ENCODE measurements around the gene MRPS7. TPM values are rescaled to one million over a fixed set of nuclear protein-coding genes. Genes with fewer than 3 reads are reported as not detected.

The MRPS7 gene
- total RNA-seq, 4 donors from 2014 or later, result 68.5 to 118 (median 82.6) TPM

- Histone ChIP-seq H3K4me1 (peaks cover 9 to 33% of the 10 kb centered on the region in 2 donors), H3K4me3 (no peak overlapping the region), H3K27ac (peak overlapping the region; percentile 66 to 87 (median 76)), H3K27me3 (no peaks in the 10 kb centered on the region), H3K36me3 (peaks cover 0 to 82% of the 10 kb centered on the region in 2 donors), H3K9me3 (no peaks in the 10 kb centered on the region)
- TF ChIP-seq POLR2A (IDR thresholded peaks at IDR 0.05) (no peak), CTCF (IDR thresholded peaks at IDR 0.05 in 4 of 5, conservative IDR thresholded peaks at IDR 0.05 in 1 of 5) (peak; percentile 59 to 77 (median 68))
- in situ Hi-C loops (cut with MboI; ENCODE audit: low sequenced_read_pairs in 4 of 4) (no loop called here), intact Hi-C loops (cut with DNase I; ENCODE audit: low total_unique reads) (no loop called here)
- DNase-seq, result peak in 1 of 2 donors; percentile 62
- peak in 1 of 2 donors; percentile 39 for ATAC-seq
Measured at GRCh38 chr17:75238684-75239191, 22.9 kb upstream of the MRPS7 start.

GRCh38 chr17:75239214-75239613 is 22.5 kb upstream of the MRPS7 start:
- Histone ChIP-seq H3K27ac (peak overlapping the region; percentile 34 to 87 (median 76)), H3K27me3 (no peaks in the 10 kb centered on the region), H3K9me3 (no peaks in the 10 kb centered on the region), H3K36me3 (peaks cover 0 to 82% of the 10 kb centered on the region in 2 donors), H3K4me1 (peaks cover 9 to 33% of the 10 kb centered on the region in 2 donors), H3K4me3 (no peak overlapping the region)
- DNase-seq (no peak), ATAC-seq (no peak)
- in situ Hi-C loops (cut with MboI; ENCODE audit: low sequenced_read_pairs in 4 of 4) (no loop called here), intact Hi-C loops (cut with DNase I; ENCODE audit: low total_unique reads) (no loop called here)
- no peak for TF ChIP-seq POLR2A (IDR thresholded peaks at IDR 0.05)
- TF ChIP-seq CTCF (IDR thresholded peaks at IDR 0.05 in 4 of 5, conservative IDR thresholded peaks at IDR 0.05 in 1 of 5), result no peak

- ATAC-seq (no peak), DNase-seq (no peak)
- H3K36me3 ChIP-seq, result peaks cover 0 to 82% of the 10 kb centered on the region in 2 donors
- H3K9me3 ChIP-seq, result no peaks in the 10 kb centered on the region
- H3K4me3 ChIP-seq, result no peak overlapping the region
- intact Hi-C loops (cut with DNase I; ENCODE audit: low total_unique reads) (no loop called here), in situ Hi-C loops (cut with MboI; ENCODE audit: low sequenced_read_pairs in 4 of 4) (no loop called here)
- H3K27me3 ChIP-seq, result no peaks in the 10 kb centered on the region
- no peak for TF ChIP-seq CTCF (IDR thresholded peaks at IDR 0.05 in 4 of 5, conservative IDR thresholded peaks at IDR 0.05 in 1 of 5)
- no peak for TF ChIP-seq POLR2A (IDR thresholded peaks at IDR 0.05)
- peaks cover 9 to 33% of the 10 kb centered on the region in 2 donors for H3K4me1 ChIP-seq
- H3K27ac ChIP-seq, result peak overlapping the region in 1 of 4 donors; percentile 87
Measured at GRCh38 chr17:75239778-75240393, 21.8 kb upstream of the MRPS7 start.

GRCh38 chr17:75240394-75241142 is 21.1 kb upstream of the MRPS7 start:
- Histone ChIP-seq H3K36me3 (peaks cover 0 to 82% of the 10 kb centered on the region in 2 donors), H3K9me3 (no peaks in the 10 kb centered on the region), H3K4me1 (peaks cover 9 to 33% of the 10 kb centered on the region in 2 donors), H3K27ac (peak overlapping the region in 3 of 4 donors; percentile 75 to 87 (median 80)), H3K4me3 (no peak overlapping the region), H3K27me3 (no peaks in the 10 kb centered on the region)
- in situ Hi-C loops (cut with MboI; ENCODE audit: low sequenced_read_pairs in 4 of 4) (no loop called here), intact Hi-C loops (cut with DNase I; ENCODE audit: low total_unique reads) (no loop called here)
- no peak for ATAC-seq
- peak; percentile 15 to 50 (median 25) for TF ChIP-seq CTCF (IDR thresholded peaks at IDR 0.05 in 4 of 5, conservative IDR thresholded peaks at IDR 0.05 in 1 of 5)
- TF ChIP-seq POLR2A (IDR thresholded peaks at IDR 0.05), result no peak
- DNase-seq, result peak in 1 of 2 donors; percentile 35
